Stimulated activated effector memory CD8-positive, alpha-beta T cell treated with anti-CD3 and anti-CD28 coated beads, Interleukin-12 subunit alpha, Interleukin-12 subunit beta, amount 100 ng/mL, for 72 hours (primary cell): ENCODE measurements around the gene SCGB1D1.
"Not testable (repeated sequence)": the region's sequence is repeated elsewhere in the genome, so short reads cannot be mapped to it uniquely, and the experiment has no call there.

Experiments used
- ATAC-seq: fragments of 150-1000 bp; cut with Tn5 transposase; 2 replicates; pipeline ENCODE4 v1.10.0; 2021
- DNase-seq, 2 donors: peaks; one replicate each; pipeline ENCODE4 v3.0.0; 2021 to 2022; ENCODE audit warnings: low spot score in 2 of 2
- H3K27ac Mint-ChIP-seq: one replicate; pipeline ENCODE4 v1.8.0; 2022; ENCODE audit warnings: mild to moderate bottlenecking, mixed read lengths
- H3K36me3 Mint-ChIP-seq: one replicate; pipeline ENCODE4 v1.8.0; 2022; ENCODE audit warnings: mild to moderate bottlenecking, mixed read lengths
- H3K4me1 Mint-ChIP-seq: one replicate; pipeline ENCODE4 v1.8.0; 2022; ENCODE audit warnings: mixed read lengths
- H3K4me3 Mint-ChIP-seq: one replicate; pipeline ENCODE4 v1.8.0; 2022; ENCODE audit warnings: mild to moderate bottlenecking, mixed read lengths
- H3K9me3 Mint-ChIP-seq: one replicate; pipeline ENCODE4 v1.8.0; 2022; ENCODE audit warnings: mixed read lengths

Gene SCGB1D1

DNA sequence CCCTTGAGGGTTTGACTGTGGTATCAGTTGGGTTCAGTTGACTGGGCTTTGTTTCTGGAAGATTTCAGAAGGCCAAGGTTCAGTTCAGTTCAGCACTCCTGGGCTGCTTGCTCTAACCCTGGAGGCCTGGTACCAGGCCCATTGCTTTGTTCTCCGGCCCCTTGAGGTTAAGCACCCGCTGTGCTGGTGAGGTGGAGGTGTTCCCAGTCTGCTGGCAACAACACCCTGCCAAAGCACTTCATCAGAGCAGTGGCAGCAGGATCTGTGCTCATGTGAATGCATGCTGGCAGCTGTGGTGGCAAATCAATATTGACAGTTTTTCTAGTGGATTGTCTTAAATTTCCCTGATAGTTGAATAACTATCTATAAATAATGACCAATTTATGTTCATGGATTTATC lies 3.8 kb upstream of the SCGB1D1 start:
- Mint-ChIP-seq H3K9me3 (no peaks in the 10 kb centered on the region), H3K4me1 (no peaks in the 10 kb centered on the region), H3K36me3 (no peaks in the 10 kb centered on the region), H3K27ac (no peak overlapping the region), H3K4me3 (no peak overlapping the region)
- DNase-seq (no peak), ATAC-seq (no peak)

DNA sequence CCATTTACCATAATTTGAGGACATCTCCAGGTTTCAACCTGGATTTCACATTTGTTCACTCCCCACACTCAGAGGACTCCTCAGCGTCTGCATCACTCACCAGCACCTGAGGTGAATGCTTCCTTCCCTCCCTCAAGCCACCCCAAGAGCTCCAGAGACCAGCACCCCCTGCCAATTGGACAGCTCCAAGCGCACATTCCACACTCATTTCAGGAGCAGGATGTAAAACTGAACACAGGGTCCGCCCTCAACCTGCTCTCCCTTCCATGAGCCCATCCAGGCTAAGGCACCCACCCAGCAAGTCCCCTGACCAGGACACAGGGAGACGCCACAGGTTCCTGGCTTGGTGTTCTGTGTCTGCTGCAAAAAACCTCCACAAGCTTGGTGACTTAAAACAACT lies 3.9 kb downstream of the SCGB1D1 start:
- Mint-ChIP-seq H3K27ac (no peak overlapping the region), H3K36me3 (no peaks in the 10 kb centered on the region), H3K4me3 (no peak overlapping the region), H3K9me3 (no peaks in the 10 kb centered on the region), H3K4me1 (no peaks in the 10 kb centered on the region)
- DNase-seq (no peak), ATAC-seq (no peak)

DNA sequence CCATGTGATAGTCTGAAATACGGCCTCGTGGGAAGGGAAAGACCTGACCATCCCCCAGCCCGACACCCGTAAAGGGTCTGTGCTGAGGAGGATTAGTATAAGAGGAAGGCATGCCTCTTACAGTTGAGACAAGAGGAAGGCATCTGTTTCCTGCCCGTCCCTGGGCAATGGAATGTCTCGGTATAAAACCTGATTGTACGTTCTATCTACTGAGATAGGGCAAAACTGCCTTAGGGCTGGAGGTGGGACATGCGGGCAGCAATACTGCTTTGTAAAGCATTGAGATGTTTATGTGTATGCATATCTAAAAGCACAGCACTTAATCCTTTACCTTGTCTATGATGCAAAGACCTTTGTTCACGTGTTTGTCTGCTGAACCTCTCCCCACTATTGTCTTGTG lies 5.0 kb downstream of the SCGB1D1 start:
- H3K4me3 Mint-ChIP-seq, DNase-seq, H3K36me3 Mint-ChIP-seq, ATAC-seq, H3K4me1 Mint-ChIP-seq, H3K9me3 Mint-ChIP-seq, H3K27ac Mint-ChIP-seq: not testable (repeated sequence)

DNA sequence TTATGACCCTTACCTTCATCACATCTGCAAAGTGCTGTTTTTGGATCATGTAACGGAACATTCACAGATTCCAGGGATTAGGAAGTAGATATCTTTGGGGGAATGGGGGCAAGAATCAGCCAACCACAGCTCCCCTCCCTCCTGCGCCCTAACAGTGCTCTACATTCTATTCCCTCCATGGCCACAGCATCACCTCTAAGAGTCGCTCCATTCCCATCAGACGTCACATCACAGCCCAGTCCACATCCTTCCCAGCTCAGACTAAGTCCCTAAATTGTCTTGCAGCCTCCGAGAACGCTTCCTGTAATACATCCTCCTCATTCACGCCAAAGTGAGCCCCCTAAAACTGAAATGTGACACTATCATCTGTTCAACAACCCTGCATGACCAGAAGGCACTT lies 5.9 kb downstream of the SCGB1D1 start:
- DNase-seq = no peak
- Mint-ChIP-seq H3K4me3 (no peak overlapping the region), H3K36me3 (no peaks in the 10 kb centered on the region)

DNA sequence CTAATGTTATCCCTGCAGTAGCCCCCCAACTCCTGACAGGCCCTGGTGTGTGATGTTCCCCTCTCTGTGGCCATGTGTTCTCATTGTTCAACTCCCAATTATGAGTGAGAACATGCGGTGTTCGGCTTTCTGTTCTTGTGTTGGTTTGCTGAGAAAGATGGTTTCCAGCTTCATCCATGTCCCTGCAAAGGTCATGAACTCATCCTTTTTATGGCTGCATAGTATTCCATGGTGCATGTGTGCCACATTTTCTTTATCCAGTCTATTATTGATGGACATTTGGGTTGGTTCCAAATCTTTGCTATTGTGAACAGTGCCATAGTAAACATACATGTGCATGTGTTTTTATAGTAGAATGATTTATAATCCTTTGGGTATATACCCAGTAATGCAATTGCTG lies 7.4 kb downstream of the SCGB1D1 start:
- not testable (repeated sequence) for H3K27ac Mint-ChIP-seq, ATAC-seq, H3K36me3 Mint-ChIP-seq, H3K4me3 Mint-ChIP-seq, H3K4me1 Mint-ChIP-seq, DNase-seq, H3K9me3 Mint-ChIP-seq

More for the DNA sequence above, 5.9 kb downstream of the SCGB1D1 start:
- ATAC-seq = no peak
- Mint-ChIP-seq H3K27ac (no peak overlapping the region), H3K9me3 (no peaks in the 10 kb centered on the region), H3K4me1 (no peaks in the 10 kb centered on the region)

DNA sequence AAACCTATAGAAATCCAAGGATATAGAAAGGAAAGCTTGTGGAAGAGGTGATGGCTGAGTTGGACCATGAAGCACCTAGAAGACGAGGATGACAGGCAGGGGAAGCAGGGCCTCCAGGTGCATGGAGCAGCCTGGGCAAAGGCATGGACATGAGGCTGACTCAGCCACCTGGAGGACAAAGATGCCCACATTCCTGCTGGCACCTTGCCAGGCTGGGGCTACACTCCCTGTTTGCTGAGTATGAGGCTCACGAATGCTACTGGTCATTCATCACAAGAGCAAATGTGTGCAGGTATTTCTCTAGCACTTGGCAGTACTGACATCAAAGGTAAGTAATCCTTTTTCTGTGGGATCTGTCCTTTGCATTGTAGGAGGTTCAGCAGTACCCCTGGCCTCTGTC lies 11.4 kb downstream of the SCGB1D1 start:
- no peaks in the 10 kb centered on the region for H3K36me3 Mint-ChIP-seq
- no peaks in the 10 kb centered on the region for H3K9me3 Mint-ChIP-seq
- DNase-seq (no peak), ATAC-seq (no peak)
- H3K4me3 Mint-ChIP-seq = no peak overlapping the region
- no peak overlapping the region for H3K27ac Mint-ChIP-seq
- no peaks in the 10 kb centered on the region for H3K4me1 Mint-ChIP-seq

DNA sequence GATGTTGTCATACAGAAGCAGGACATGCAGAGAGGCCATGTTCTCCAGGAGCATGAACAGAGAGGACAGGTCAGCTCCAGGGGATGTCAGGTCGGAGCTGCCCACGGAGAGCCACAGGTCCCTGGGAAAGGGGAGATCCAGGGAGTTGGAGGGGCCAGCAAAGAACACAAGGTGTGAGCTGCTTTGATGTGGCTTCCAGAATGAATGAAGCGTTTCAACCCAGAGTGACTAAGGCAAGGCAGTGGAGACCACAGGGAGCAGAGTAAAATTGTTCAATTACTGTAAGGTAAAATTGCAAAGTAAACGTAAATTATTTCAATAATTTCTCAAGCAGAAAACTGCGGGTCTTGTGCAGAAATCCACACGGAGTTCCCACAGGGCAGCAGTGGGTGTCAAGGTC lies 12.9 kb downstream of the SCGB1D1 start:
- Mint-ChIP-seq H3K4me1 (no peaks in the 10 kb centered on the region), H3K36me3 (no peaks in the 10 kb centered on the region), H3K27ac (no peak overlapping the region), H3K4me3 (no peak overlapping the region), H3K9me3 (no peaks in the 10 kb centered on the region)
- ATAC-seq (no peak), DNase-seq (no peak)

DNA sequence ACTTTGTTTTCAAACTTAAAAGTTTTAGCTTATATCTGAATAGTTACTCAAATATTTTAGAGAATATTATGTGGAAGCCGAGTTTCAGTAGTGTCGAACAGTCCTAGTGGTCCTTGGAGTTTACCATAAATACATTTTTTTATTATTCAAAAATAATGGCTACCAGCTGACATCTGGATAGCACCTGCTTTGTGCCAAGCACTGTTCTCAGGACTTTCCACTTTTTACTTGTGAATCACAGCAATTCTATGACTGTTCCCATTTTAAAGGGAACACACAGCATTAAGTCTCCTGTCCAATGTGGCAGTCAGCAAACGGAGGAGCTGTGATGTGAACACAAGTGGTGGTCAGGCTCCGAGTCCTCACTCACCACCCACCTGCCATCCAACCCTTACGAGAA lies 14.4 kb downstream of the SCGB1D1 start:
- Mint-ChIP-seq H3K27ac (no peak overlapping the region), H3K4me3 (no peak overlapping the region), H3K9me3 (no peaks in the 10 kb centered on the region), H3K36me3 (no peaks in the 10 kb centered on the region), H3K4me1 (no peaks in the 10 kb centered on the region)
- DNase-seq = no peak
- ATAC-seq = no peak

DNA sequence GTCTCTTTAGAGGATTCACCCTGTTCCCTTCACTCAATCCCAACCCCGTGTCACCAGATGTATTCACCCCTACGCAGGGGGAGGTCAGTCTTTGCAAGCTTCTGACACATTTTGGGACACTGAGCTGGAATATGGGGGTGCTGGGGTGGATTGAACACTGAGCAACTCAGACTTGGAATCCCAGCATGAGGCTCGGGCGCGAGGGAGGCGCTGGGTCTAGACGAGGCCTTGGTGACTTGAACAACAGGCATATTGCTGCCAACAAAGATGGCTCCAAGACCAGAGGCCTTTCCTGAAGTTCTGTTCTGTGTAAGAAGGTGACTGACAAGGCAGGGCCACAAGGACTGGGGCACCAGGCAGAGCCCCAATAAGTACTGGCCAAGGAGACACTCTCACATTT lies 15.4 kb downstream of the SCGB1D1 start:
- H3K4me1 Mint-ChIP-seq = no peaks in the 10 kb centered on the region
- no peak overlapping the region for H3K4me3 Mint-ChIP-seq
- H3K36me3 Mint-ChIP-seq = no peaks in the 10 kb centered on the region
- H3K27ac Mint-ChIP-seq = no peak overlapping the region
- ATAC-seq = no peak
- DNase-seq = no peak
- H3K9me3 Mint-ChIP-seq = no peaks in the 10 kb centered on the region

DNA sequence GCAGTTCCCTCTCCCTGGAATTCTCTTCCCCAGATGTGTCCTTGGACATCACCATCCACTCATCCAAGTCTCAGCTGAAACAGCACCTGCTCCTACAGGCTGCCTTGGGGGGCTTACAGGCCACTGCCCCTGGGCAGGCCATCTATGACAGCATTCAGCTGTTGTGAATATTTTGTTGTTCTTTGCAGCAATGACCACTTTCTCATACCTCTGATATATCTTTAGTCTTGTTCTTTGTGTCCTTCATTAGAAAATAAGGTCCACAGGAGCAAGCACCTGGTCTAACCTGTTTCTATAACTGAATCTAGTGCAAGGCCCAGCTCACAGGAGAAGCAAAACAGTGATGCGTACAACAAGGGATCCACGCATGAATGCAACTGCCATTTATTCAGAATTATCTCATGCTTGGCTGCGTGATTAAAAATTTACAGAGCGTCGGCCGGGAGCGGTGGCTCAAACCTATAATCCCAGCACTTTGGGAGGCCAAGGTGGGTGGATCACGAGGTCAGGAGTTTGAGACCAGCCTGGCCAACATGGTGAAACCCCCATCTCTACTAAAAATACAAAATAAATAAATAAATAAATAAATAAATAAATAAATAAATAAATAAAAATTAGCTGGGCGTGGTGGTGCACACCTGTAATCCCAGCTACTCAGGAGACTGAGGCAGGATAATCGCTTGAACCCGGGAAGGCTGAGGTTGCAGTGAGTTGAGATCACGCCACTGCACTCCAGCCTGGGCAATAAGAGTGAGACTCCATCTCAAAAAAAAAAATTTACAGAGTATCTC lies 16.5 kb downstream of the SCGB1D1 start:
- not testable (repeated sequence) for ATAC-seq, H3K27ac Mint-ChIP-seq, H3K9me3 Mint-ChIP-seq, H3K4me1 Mint-ChIP-seq, H3K36me3 Mint-ChIP-seq, DNase-seq, H3K4me3 Mint-ChIP-seq

DNA sequence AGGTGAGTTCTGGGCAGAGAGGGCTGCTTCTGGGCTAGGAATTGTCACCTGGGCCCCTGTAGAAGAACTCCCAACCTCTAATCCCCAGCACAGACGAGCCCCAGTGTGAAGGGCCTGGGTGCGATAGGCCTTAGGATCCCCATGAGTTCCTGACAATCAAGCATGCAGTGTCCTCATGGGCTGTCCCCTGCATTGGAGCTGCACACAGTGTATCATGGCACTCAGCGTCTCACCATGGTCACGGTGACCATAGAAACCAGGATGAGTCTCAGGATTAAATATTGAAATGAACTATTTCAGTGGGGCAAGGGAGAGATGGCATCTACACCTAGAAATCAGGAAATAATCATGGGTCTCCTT lies 18.7 kb downstream of the SCGB1D1 start:
- no peaks in the 10 kb centered on the region for H3K36me3 Mint-ChIP-seq
- DNase-seq = no peak
- H3K4me1 Mint-ChIP-seq = no peaks in the 10 kb centered on the region
- no peak for ATAC-seq
- no peaks in the 10 kb centered on the region for H3K9me3 Mint-ChIP-seq
- H3K4me3 Mint-ChIP-seq = no peak overlapping the region
- no peak overlapping the region for H3K27ac Mint-ChIP-seq

DNA sequence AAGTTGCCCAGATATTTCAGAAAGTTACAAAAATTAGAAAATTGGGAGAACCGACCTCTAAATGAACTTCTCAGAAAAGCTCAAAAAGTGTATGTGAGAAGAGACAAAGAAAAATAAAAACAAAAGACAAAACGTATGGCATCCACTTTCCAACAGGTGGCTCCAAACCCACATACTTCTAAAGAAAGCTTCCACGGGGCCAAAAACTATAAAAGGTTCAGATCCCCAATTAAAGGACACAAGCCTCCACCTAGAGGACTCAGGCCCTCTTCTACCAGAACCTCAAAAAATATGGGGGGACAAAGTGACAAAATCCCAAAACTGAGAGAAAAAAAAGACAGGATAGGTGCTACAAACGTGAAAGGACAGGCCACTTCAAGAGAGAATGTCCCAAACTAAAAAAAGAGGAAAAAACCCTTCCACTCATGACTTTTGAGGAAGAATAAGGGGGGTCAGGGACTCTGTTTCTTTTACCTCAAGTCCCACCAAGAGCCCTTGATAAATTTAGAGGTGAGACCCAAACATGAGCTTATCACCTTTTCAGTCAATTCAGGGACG lies 27.3 kb downstream of the SCGB1D1 start:
- DNase-seq = no peak
- no peak for ATAC-seq
- no peak overlapping the region for H3K4me3 Mint-ChIP-seq
- H3K4me1 Mint-ChIP-seq = no peaks in the 10 kb centered on the region
- peaks cover 7% of the 10 kb centered on the region for H3K9me3 Mint-ChIP-seq
- H3K36me3 Mint-ChIP-seq = no peaks in the 10 kb centered on the region
- no peak overlapping the region for H3K27ac Mint-ChIP-seq

DNA sequence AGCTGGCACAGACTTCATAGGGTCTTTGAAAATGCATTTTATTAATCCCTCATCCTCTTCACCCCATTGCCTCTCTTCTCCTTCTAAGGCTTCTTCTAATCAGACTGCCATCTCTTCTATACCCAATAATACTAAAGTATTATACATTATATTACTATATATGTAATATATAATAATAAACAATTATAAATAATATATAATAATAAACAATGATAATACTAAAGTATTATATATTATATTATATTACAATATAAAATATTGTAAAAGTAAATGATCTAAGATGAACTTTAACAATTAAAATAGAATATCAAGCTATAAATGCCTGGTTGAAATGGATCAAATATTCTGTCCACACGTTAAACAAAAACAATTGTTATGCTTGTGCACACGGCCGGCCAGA lies 31.5 kb downstream of the SCGB1D1 start:
- Mint-ChIP-seq H3K4me3 (no peak overlapping the region), H3K27ac (no peak overlapping the region), H3K36me3 (no peaks in the 10 kb centered on the region), H3K4me1 (no peaks in the 10 kb centered on the region), H3K9me3 (peaks cover 23% of the 10 kb centered on the region)
- no peak for ATAC-seq
- no peak for DNase-seq

DNA sequence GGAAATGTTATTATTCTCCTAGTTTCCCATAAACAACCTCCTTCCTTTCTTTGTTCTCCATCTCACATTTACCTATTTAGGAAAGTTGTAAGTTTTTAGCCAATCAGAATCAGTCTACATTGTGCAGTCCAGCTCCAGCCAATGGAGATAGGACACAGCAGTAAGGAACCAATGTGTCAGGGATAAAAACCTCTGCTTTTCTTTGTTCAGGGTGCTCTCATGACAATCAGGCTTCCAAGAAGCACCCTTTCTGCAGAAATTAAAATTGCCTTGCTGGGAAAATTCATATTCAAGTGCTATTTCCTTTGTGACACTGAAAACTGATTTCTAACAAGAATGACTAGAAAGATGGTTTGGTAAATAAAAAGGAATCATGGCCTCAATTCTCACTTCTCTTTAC lies 33.1 kb downstream of the SCGB1D1 start:
- H3K4me3 Mint-ChIP-seq = no peak overlapping the region
- ATAC-seq = no peak
- no peak for DNase-seq
- H3K27ac Mint-ChIP-seq = no peak overlapping the region
- peaks cover 23% of the 10 kb centered on the region for H3K9me3 Mint-ChIP-seq
- H3K4me1 Mint-ChIP-seq = no peaks in the 10 kb centered on the region
- no peaks in the 10 kb centered on the region for H3K36me3 Mint-ChIP-seq

DNA sequence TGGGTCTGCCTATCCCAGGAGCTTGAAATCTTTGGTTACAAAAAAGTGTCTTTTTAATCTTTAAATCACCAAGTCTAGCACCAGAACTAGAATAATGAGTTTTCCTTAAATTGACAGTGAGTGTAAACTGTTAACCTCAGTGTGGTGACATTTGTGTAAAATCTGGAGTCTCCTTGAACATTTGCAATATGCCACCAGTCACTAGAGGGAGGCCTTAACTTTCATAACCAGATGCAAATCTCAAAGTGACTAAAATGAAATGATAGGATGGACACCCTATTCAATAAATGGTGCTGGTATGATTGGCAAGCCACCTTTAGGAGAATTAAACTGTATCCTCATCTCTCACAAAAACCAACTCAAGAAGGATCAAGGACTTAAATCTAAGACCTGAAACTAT lies 43.7 kb downstream of the SCGB1D1 start:
- no peaks in the 10 kb centered on the region for H3K36me3 Mint-ChIP-seq
- H3K9me3 Mint-ChIP-seq = no peaks in the 10 kb centered on the region
- H3K27ac Mint-ChIP-seq = no peak overlapping the region
- ATAC-seq = no peak
- DNase-seq = no peak
- H3K4me3 Mint-ChIP-seq = no peak overlapping the region
- H3K4me1 Mint-ChIP-seq = no peaks in the 10 kb centered on the region

DNA sequence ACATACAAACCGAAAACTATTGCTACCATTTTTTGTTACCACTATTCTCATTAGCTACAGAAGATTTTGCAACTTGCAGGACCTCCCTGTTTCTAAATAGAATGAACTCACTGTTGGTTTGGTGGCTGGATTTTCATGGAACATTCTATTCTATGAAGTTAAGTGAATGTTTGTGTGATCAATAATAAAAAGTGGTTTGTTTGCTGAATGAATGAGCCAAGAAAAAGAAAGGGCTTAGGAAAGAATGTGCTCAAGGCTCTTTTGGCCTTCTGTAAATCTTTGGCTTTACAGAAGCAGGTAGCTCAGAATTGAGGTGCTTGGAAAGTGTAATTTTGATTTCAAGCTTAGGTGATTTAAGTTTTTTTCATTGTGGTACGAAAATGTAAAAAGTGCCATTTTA lies 46.2 kb downstream of the SCGB1D1 start:
- no peak overlapping the region for H3K4me3 Mint-ChIP-seq

More for the DNA sequence above, 46.2 kb downstream of the SCGB1D1 start:
- Mint-ChIP-seq H3K4me1 (no peaks in the 10 kb centered on the region), H3K9me3 (no peaks in the 10 kb centered on the region), H3K27ac (no peak overlapping the region), H3K36me3 (no peaks in the 10 kb centered on the region)
- ATAC-seq (no peak), DNase-seq (no peak)
